OCI-LY7 (cell line): ENCODE data around the gene CYTIP.

ENCODE experiments used
- CTCF ChIP-seq: fragments of 200-600 bp; sonication (generic); conservative IDR thresholded peaks from 2 replicates; pipeline ENCODE4 v1.5.1; 2014; ENCODE audit warnings: mild to moderate bottlenecking, antibody characterized with exemption, low read length, moderate library complexity, mixed read lengths
- EZH2phosphoT487 ChIP-seq: fragments of 200-600 bp; sonication (generic); IDR thresholded peaks from 2 replicates; pipeline ENCODE4 v1.6.1; 2018; ENCODE audit warnings: low read depth, borderline replicate concordance, mild to moderate bottlenecking, mixed run types, antibody characterized with exemption, low read length, moderate library complexity, mixed read lengths

GRCh38 chr2:157367704-157368103 is 76.2 kb downstream of the CYTIP start:
- TF ChIP-seq CTCF (no peak), EZH2phosphoT487 (no peak)
